HuH-7 (cell line): ENCODE measurements around the gene FAM72D.
"Not testable (repeated sequence)": the region's sequence is repeated elsewhere in the genome, so short reads cannot be mapped to it uniquely, and the experiment has no call there.

ENCODE experiments used
- DNase-seq: peaks from one replicate; pipeline ENCODE4 v3.0.0; 2011; ENCODE audit warnings: low spot score

Gene FAM72D

DNA sequence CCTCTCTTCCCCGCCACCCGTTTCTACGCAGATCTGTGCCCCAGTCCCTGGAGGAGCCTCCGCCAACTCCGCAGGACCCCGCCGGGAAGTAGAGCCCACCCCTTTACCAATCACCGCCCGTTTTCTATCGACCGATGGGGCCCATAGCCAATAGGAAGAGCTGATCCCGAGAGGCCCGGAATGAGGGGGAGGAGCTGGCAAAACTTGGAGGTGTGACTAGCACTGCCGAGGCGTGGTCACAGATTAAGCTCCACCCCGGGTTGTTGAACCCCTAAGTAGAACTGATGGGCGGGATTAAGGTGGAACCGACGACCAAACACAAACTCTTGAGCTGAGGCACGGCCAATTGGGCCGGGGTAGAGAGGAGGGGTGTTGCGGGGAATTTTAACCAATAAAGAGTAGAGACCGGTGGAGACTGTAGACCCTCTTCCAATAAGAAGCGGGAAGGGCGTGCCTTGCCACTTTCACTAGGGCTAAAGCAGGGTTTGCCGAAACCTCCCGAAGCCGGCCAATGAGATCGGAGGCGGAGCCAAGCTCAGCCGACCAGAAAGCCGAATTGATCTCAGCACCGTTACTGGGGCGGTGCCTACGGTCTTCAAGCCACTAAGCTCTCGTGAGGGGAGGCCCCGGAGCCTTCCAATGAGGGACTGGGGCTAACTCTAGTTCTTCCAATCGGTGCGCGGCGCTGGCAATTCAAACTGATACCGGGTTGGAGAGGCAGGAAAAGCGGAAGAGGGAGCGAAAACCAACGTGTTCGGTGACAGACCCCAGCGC is at the start of gene FAM72D, which contains the start of gene SRGAP2B:
Gene FAM72D, plus strand, starts transcription at position 691 of the 774 bp plus-strand sequence. CDS start 874 bp downstream, outside the sequence.
Gene SRGAP2B, minus strand, starts transcription at position 45 of the 774 bp plus-strand sequence. CDS start 2,427 bp downstream, outside the sequence.
- DNase-seq, result not testable (repeated sequence)

DNA sequence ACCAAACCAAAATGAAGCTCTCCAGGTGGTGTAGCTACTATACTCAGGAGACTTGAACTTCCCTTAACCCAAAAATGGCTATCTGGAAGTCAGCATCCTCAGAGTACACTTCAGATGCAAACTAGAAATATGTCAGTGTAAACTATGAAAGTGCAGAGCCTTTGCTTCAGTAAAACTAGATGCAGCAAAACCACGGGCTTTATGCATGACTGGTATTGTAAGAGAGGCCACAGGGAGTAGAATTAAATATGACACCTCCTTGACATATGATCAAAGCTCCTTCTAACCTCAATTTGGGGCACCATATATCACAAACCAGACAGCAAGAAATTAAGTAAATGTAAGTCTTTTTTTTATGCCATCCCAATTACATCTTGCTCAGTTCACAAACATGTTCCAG is 48.2 kb upstream of the FAM72D start:
- DNase-seq, result not testable (repeated sequence)

DNA sequence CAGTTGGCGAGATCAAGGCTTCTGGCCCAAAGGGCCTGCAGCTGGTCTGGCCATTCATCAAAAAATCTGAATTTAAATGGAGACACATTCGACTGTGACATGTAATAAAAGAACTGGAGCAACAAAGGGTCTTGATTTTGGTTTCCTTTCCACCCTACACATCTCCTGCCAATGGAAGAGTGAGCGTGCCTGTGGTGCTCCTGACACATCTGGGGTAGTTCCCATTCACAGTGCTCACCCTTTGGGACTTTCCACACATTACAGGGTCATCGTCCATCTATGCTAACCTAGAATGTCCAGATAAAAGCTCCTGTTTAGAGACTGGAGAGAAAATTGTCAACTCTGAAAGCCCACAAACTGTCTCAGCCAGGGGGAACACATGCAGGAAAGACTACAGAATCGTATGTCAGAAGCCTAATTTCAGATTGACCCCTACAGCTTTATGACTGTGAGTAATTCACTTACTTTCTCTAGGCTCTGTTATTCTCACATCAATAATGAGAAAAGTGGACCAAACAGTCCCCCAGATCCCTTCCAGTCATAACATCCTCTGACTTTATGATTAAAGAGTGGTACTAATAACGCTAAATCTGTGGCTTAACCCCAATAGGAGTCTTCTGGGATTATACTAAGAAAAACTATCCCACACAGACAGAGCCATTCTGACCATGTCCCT is 47.5 kb upstream of the FAM72D start:
- not testable (repeated sequence) for DNase-seq

DNA sequence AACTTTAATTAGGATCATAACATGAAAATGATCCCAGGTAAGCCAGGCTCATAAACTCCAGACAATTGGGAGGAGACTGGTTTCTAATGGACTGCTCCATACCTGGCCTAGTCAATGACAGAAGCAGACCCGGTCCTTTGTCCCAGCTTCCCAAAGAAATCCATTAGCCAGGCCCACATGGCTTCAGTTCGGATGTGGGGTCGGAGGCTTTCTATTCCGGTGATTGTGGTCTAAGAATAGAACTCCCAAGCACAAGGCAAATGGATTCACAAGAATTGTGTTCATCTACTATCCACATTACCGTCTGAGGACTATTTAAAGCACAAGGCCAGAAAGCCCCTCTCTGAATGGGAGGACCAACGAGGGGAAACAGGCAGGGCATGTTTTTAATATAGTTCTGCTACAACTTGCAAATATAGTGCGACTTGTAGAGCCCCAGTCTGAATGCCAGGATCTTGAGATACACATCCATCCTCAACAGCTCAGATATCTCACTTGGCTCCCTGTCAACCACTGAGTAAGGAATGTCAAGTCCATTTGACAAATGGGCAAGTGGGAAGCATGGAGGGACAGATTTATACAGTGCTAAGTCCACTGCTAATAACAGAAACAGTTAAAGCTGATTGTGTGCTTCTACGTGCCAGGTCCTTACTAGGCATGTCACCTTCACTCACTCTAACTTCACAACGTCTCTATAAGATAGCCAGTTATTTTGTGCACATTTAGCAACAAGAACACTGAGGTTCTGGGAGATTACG is 43.6 kb upstream of the FAM72D start:
- DNase-seq, result not testable (repeated sequence)

DNA sequence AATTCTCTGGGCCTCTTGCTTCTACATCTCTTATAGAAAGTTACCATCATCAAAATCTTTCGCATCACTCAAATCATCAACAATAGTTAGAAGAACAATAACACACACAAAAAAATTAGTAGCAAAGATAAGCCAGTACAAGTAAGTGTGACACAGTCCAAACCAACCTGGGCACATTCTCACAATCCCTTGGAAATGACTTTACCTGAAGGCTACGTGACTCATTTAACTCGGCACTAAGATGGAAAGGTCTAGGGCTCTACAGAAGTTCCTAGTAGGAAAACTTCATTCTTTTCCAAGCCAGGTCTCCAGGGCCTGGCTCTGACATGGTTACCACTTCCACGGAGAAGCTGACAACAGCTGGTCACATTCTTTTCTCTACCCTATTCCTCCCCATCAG is 42.3 kb upstream of the FAM72D start:
- DNase-seq, result not testable (repeated sequence)

DNA sequence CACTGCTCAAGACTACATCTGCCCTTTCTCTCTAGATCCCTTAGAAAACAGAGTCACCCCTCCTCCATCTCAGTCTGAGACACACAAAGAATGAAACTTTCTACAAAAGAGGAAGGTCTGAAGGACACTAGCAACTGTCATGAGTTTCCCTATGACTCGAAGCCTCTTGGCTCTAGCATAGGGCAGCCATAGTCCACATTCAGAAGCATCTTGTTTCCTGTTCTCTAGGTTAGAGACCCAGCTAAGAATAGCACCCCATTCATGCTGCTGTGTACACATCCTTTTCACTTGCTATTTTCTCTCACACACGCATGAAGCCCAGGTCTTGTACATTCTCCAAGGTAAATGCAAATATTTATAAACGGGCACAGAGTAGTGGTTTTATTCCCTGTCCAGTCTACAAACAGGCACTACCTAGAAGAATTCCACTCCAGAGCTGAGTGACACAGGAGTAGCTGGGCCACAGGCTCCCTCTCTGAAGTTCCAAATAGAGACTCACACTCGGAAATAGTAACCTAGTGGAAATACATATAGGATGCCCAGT is 40.5 kb upstream of the FAM72D start:
- not testable (repeated sequence) for DNase-seq

DNA sequence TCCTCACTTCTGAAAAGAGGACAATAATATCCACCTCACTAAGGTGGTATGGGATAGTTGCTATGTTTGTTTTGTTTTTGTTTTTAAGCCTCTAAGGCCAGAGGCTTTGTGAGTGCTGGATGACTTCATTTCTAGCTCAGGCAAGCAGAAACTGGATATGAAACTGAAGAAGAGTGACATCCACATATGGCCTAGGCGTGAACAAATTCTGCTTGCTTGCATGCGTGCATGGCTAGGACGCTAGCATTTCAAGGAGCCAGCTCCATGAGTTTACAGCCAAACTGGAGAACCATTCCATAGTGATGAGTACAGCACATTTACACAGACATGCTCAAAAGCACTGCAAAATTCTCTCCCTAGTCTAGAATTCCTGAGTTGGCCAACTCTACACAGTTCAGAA is 37.6 kb upstream of the FAM72D start:
- DNase-seq, result not testable (repeated sequence)

DNA sequence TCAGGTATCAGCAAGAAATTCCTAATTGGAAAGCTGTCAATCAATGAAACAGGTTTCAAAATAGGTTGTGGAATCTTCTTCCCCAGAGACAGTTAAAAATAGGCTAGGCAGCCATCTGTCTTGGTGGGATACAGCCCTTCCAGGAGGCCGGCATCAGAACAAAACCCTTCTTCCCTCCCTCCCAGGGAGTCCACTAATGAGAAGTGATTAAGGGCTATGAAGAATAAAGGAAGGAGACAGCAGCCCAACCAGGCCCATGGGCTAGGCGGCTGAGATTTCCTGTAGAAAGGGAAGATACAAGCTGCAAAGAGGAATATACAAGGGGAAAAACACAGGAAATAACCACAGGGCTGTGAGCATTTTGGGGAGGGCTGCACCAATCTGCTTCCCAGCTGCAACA is 32.5 kb upstream of the FAM72D start:
- not testable (repeated sequence) for DNase-seq

DNA sequence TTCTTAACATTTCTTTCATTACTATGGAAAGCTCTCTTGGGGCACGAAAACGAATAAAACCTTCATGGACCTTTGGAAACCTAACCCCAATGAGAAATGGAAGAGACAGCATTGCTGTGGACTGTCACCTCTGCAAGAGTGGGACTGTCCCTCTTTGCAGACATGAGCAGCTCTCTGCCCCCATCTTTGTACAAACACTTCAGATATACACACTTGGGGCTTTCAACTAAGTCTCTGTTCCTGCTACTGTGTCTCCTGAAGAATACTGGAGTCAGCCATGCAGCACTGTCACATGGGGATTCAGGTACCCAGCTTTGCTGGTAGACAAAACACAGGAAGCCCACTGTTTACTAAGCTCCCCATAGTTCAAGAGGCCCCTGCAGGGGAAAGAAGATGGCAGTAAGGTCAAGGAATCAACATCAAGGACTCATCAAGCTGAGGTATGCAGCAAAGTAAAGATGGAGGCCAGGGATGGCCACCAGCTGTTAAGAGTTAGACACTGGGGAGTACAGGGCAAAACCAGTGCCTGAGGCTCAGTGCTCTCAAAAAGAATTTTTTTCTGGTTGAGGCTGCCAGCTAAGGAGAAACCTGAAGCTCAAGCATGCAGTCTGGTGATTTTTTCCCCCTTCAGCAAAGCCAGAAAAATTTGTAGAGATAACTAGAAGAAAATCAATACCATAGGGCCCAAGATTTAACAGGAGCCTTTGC is 31.7 kb upstream of the FAM72D start:
- not testable (repeated sequence) for DNase-seq

DNA sequence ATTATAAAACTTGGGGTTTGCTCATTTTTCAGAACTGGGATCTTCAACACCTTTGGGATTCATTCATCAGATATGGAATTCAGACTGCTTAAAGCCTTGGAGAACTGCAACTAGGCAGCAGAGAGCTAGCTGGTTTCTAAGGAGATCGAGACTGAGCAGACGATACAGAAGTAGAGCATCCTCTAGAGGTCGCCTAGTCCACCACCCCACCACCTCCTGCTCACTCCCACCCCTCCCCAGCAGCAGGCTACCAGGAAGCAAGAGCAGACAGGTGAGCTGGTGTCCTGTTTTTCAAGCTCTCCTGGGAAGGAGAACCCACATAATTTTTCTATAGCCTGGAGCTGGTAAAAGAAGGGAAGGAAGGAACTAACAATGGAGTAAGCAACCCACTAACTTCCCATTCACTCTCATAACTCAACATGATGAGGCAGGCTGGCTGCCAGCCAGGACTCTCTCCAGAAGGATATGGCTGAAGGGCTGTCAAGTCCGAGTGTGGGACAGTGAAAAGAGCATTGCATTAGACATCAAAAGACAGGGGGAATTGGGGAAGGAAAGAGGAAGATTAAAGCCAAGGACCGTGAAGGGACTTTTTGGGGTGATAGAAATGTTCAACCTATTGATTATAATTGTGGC is 30.5 kb upstream of the FAM72D start:
- not testable (repeated sequence) for DNase-seq

DNA sequence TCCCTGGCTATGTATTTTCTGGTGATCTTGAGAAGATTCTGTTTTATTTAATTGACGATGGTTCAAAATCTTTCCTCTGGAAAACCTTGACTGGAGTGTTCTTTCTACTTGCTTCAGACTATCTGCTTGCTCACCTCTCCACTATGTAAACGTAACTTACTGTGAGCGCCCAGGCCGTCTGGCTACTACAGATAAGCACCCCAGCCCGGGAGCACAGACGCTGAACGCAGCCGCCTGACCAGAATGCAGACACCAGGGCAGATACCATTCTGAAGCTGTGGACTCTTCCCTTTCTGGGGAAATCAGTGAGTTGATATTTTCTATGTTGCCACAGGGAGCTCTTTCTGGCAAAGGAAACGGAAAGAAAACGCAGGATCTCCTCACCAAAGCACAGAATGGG is 29.3 kb upstream of the FAM72D start:
- not testable (repeated sequence) for DNase-seq

DNA sequence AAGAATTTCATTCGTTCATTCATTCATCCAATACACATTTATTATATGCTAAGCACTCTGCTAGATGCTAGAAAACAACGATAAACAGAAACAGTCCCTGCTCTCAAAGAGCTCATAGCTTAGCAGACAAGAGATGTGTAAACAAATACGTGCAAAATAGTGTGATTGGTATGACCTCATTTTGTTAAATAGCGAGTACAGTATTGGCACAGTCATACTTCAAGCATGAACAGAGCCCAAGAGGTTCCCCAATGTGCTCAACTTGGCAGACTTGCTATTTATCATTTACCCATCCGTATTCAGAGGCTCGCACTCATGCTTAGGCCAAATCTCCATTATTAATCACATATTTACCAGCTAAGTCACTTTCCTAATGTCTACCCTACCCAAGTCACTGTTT is 24.2 kb upstream of the FAM72D start:
- not testable (repeated sequence) for DNase-seq

DNA sequence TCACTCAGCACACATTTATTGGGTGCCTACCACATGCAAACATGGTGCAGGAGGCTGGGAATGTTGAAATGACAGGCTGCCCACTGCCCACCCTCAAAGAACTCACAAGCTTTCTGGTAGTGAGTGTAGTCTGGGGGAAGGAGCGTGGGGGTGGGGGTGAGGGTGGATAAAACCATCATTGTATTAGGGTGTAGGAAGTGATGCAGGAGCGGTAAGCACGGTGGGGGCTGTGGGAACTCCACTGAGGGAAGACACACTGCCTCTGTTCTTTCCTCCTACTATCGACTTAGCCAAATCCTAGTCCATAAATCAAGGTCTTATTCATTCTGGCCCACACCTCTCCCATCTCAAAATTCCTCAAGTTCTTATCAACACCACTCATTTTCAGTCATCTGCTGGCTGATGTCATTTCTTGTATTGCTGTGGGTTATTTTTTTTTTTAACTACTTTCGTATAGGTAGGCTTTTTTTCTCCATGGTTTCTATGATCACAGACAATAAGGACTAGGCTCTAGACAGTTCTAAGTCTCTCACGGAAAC is 21.7 kb upstream of the FAM72D start:
- not testable (repeated sequence) for DNase-seq

DNA sequence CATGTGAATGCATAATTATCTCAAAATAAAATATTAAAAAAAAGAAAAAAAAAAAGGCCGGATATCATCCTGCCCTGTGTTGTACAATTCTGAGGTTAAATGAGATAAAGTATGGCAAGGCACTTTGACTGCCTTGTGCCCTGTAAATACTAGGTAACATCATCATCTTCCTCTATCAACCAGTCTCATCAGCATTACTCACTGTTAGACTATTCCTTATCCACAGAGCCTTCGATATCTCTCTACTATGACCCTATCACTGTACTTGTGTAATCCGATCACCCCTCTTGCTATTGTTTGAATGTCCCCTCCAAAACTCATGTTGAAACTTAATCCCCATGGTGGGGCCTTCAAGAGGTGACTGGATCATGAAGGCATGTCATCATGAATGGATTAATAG is 18.9 kb upstream of the FAM72D start:
- not testable (repeated sequence) for DNase-seq

DNA sequence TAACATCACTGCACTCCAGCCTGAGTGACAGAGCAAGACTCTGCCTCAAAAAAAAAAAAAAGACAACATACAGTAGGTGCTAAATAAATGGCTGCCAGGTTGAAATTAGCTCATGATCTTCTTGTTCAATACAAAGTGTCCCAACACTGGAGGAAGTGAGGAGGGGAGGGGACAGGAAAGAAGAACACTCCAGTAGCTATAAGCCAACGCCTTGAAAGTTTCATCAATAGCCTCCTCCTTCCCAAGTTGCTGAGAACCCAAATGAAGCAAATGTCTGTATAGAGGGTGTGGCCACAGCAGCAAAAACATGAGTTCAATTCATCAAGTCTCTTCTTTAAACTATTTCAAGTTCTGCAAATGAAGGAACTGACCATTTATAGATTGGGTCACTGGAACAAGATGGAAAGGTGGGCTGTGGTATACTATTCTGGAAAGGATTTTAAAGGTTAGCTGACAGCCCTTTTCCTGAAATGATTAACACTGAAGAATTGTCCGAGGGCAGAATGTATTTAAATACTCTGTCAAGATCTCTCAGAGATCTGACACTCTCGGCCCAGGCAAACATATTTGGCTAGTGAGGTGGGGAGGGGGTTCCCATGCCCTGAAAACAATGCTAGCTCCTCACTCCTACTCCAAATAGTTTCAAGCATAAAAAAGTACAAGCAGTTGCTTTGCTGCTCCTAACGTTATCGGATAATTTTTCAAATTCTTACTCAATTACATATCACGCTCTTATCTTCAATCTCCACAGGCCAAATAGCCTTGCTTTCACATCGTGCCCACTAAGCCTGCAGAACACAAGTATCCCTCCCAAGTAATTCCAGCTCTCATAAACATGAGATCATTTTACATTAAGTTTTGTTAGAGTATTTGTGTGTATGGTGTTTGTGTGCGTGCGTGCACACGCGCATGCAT is 17.6 kb upstream of the FAM72D start:
- DNase-seq, result not testable (repeated sequence)

DNA sequence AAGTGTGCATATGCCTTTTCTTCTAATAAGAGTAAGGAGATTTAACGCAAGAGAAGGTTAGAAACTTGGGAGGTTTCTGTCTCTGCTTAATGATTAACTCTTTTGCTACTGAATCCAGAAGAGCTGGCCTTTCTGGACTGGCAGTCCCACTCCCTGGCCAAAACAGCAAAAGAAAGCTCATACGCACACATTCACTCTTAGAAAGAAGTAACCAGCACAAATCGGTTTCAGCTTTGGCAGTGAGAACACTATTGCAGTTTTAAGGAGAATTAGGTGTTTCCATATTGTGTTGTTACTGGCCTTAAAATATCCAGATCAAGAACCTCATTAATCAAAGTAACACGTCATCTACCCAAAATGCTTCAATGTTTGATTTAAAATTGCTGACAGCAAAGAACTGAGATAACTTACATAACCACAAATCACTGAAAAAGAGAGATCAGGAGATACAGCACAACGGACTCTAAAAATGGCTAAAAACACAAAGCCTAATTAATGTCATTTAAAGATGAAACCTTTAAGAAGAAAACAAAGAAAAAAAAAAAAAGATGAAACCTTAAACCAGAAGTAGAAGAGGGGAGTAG is 16.9 kb upstream of the FAM72D start:
- DNase-seq, result not testable (repeated sequence)

DNA sequence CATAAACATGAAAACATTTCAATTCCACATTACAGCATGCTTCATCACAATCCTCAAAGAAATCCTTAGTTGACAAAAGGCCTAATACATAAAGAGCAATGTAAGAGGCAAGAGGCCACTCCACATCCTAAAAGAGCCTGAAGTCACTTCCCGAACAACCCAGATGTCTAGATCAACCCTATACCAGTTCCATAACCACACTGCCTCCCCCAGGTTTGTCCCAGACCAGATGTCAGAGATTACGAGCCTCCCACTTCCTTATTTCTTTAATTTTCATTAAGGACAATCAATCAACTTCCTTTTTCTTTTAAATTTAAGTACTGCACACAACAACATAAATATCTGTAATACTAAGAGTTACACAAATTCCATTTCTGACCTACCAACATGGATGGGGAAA is 16.0 kb upstream of the FAM72D start:
- not testable (repeated sequence) for DNase-seq

DNA sequence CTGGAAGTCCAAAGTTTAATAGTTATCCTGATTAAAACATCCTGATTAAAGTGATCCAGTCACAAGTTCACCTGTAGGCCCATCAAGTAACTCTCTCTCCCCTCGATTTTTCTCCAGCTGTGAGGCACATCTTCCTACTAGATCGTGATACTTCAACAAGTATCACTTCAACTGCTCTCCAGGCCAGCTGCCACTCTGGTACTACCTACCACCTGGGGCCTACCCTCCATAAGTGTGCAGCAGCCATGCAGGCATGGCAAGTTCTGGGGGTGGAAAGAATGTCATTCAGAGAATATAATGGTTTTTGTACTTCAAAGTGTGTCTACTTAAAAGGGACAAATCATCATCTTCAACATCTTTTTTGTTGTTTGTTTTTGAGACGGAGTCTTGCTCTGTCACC is 15.6 kb upstream of the FAM72D start:
- DNase-seq, result not testable (repeated sequence)
